ENCODE results near the gene SLF2.

- TF ChIP-seq, protein P1, sequence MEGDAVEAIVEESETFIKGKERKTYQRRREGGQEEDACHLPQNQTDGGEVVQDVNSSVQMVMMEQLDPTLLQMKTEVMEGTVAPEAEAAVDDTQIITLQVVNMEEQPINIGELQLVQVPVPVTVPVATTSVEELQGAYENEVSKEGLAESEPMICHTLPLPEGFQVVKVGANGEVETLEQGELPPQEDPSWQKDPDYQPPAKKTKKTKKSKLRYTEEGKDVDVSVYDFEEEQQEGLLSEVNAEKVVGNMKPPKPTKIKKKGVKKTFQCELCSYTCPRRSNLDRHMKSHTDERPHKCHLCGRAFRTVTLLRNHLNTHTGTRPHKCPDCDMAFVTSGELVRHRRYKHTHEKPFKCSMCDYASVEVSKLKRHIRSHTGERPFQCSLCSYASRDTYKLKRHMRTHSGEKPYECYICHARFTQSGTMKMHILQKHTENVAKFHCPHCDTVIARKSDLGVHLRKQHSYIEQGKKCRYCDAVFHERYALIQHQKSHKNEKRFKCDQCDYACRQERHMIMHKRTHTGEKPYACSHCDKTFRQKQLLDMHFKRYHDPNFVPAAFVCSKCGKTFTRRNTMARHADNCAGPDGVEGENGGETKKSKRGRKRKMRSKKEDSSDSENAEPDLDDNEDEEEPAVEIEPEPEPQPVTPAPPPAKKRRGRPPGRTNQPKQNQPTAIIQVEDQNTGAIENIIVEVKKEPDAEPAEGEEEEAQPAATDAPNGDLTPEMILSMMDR (IDR thresholded peaks at IDR 0.05; ENCODE audit: insufficient read depth, low read length): no peak
- TF ChIP-seq GABPA (IDR thresholded peaks at IDR 0.05; ENCODE audit: low read depth) (no peak), POLR2AphosphoS5 (IDR thresholded peaks at IDR 0.05; ENCODE audit: low read depth) (no peak)
- TF ChIP-seq, protein P2, sequence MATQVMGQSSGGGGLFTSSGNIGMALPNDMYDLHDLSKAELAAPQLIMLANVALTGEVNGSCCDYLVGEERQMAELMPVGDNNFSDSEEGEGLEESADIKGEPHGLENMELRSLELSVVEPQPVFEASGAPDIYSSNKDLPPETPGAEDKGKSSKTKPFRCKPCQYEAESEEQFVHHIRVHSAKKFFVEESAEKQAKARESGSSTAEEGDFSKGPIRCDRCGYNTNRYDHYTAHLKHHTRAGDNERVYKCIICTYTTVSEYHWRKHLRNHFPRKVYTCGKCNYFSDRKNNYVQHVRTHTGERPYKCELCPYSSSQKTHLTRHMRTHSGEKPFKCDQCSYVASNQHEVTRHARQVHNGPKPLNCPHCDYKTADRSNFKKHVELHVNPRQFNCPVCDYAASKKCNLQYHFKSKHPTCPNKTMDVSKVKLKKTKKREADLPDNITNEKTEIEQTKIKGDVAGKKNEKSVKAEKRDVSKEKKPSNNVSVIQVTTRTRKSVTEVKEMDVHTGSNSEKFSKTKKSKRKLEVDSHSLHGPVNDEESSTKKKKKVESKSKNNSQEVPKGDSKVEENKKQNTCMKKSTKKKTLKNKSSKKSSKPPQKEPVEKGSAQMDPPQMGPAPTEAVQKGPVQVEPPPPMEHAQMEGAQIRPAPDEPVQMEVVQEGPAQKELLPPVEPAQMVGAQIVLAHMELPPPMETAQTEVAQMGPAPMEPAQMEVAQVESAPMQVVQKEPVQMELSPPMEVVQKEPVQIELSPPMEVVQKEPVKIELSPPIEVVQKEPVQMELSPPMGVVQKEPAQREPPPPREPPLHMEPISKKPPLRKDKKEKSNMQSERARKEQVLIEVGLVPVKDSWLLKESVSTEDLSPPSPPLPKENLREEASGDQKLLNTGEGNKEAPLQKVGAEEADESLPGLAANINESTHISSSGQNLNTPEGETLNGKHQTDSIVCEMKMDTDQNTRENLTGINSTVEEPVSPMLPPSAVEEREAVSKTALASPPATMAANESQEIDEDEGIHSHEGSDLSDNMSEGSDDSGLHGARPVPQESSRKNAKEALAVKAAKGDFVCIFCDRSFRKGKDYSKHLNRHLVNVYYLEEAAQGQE (IDR thresholded peaks at IDR 0.05; ENCODE audit: insufficient replicate concordance, low read depth): no peak
These were observed 31.1 kb upstream of the SLF2 start for GRCh38 chr10:100881556-100882213.
